Sigmoid colon (tissue), 7 donors: Measurements from ENCODE around the gene HS1BP3. TPM values are rescaled to one million over a fixed set of nuclear protein-coding genes. Genes with fewer than 3 reads are reported as not detected.

Source experiments
- DNase-seq: peaks from one replicate; pipeline ENCODE4 v3.0.0-alpha.2; 2019
- H3K27ac ChIP-seq, 4 donors: fragments of 200-600 bp; sonication (generic); one replicate each; pipeline ENCODE4 v1.5.1; 2016 to 2019; ENCODE audit warnings: mild to moderate bottlenecking in 1 of 4
- H3K27me3 ChIP-seq, 3 donors: fragments of 200-600 bp; sonication (generic); one replicate each; pipeline ENCODE4 v1.5.1; 2019; ENCODE audit warnings: mild to moderate bottlenecking in 1 of 3
- H3K36me3 ChIP-seq, 4 donors: fragments of 200-600 bp; sonication (generic); one replicate each; pipeline ENCODE4 v1.5.1; 2016 to 2019
- H3K4me1 ChIP-seq, 4 donors: fragments of 200-600 bp; sonication (generic); one replicate each; pipeline ENCODE4 v1.5.1; 2017 to 2019
- H3K4me3 ChIP-seq, 4 donors: fragments of 200-600 bp; sonication (generic); one replicate each; pipeline ENCODE4 v1.5.1; 2017 to 2019; ENCODE audit warnings: mild to moderate bottlenecking in 2 of 4, moderate library complexity in 1 of 4
- H3K9me3 ChIP-seq, 4 donors: fragments of 200-600 bp in 3 of 4; sonication (generic) in 3 of 4; one replicate each; pipeline versions ENCODE4 v1.5.1 to v1.6.1; 2013 to 2019
- EP300 ChIP-seq, 4 donors: sonication (generic); formaldehyde crosslinking; IDR thresholded peaks; one replicate each; pipeline ENCODE4 v1.6.1; 2017; ENCODE audit warnings: antibody characterized with exemption in 4 of 4
- POLR2A ChIP-seq, 2 donors: fragments of 450-650 bp; IDR thresholded peaks; one replicate each; pipeline ENCODE4 v1.6.1; 2016; ENCODE audit warnings: antibody characterized with exemption in 2 of 2, mild to moderate bottlenecking in 2 of 2, moderate library complexity in 2 of 2
- POLR2AphosphoS5 ChIP-seq, 4 donors: sonication (generic); formaldehyde crosslinking; IDR thresholded peaks; one replicate each; pipeline ENCODE4 v1.6.1; 2017; ENCODE audit warnings: antibody characterized with exemption in 4 of 4
- WGBS, 2 donors: extraction: QIAGEN DNeasy Blood & Tissue Kit; methylation state at CpG; one replicate each; pipeline ENCODE4 v1.1.7; 2013; 5-methylcytosine and 5-hydroxymethylcytosine counted together
- intact Hi-C: fragments of 100-400 bp; cut with DNase I; formaldehyde crosslinking; loops from one replicate; pipeline ENCODE4 v1.15.1; 2023
- polyA plus RNA-seq, 3 donors: library from polyadenylated mRNA; stranded (reverse); fragments of 200-250 nt; gene quantifications; one replicate each; pipeline ENCODE4 v1.2.3, GENCODE V29; 2013
- total RNA-seq, 4 donors: library from RNA; depleted of rRNA; stranded (reverse); fragments of >200 nt; gene quantifications; one replicate each; pipeline ENCODE4 v1.1.0, GENCODE V29; 2016
- TF ChIP-seq, protein P1 (sequence below), 4 experiments: fragments of 450-650 bp in 3 of 4; fragments of 200-600 bp in 1 of 4; IDR thresholded peaks; one replicate each; pipeline ENCODE4 v1.5.1; 2016 to 2019; ENCODE audit warnings: antibody characterized with exemption in 4 of 4, mild to moderate bottlenecking in 3 of 4, moderate library complexity in 2 of 4
- donor health status: healthy with polysubstance abuse.
- donor health status: Bipolar disorder and iron deficiency.
- donor health status: healthy.

The HS1BP3 gene
- total and polyA plus RNA-seq, 7 donors, result 25.2 to 54.6 (median 32.6) TPM

DNA sequence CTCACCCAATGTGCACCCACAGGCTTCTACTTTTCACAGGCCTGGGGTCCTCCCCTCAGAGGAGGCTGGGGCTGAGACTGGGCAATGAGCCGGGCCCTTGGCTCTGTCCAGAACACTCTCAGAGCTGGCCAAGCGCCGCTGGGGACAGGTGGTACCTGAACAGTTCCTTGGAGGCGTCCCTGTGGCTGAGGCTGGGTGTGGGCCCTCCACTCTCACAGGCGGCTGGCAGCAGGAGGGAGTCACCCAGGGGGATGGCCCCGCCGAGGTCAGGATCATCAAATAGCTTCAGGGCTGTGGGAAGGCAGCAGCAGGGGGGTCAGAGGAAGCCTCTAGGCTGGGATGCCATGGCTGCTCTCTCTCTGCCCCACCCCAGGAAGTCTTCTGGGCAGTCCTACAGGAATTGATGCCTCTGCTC lies 27.1 kb downstream of the HS1BP3 start:
- peak overlapping the region in 3 of 4 donors; percentile 18 to 98 (median 98) for H3K27ac ChIP-seq
- intact Hi-C loops, result no loop called here
- 64 to 81% methylated on average over 7 of the region's 7 CpGs for WGBS, 2 donors

DNA sequence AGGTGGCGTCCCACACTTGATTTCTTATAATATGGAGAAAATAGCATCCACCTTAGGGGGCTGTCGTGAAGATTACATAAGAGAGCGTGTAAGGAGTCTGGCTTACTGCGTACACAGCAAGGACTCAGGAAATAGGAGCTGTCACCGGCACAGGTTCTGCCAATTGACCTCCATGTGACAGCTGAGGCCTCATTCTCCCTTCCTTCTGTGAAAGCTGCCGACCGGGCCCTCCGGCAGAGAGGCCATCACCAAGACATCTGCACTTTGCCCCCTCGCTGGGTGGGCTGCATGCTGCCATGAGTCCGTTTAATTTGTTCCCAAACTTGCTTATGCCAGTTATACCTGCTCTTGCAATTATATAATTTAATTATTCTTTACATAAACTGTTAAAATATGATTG lies 27.7 kb downstream of the HS1BP3 start:
- H3K27ac ChIP-seq, result peak overlapping the region in 3 of 4 donors; percentile 98
- no peak for DNase-seq

More for the DNA sequence above, 27.1 kb downstream of the HS1BP3 start:
- Histone ChIP-seq H3K36me3 (peaks cover 32 to 44% (median 41%) of the 10 kb centered on the region in 4 donors), H3K9me3 (no peaks in the 10 kb centered on the region), H3K27me3 (no peaks in the 10 kb centered on the region), H3K4me3 (no peak overlapping the region), H3K4me1 (peaks cover 0 to 57% (median 47%) of the 10 kb centered on the region in 4 donors)
- no peak for TF ChIP-seq EP300 (IDR thresholded peaks at IDR 0.05)
- no peak for TF ChIP-seq POLR2AphosphoS5 (IDR thresholded peaks at IDR 0.05)
- no peak for TF ChIP-seq POLR2A (IDR thresholded peaks at IDR 0.05)
- TF ChIP-seq, protein P1, sequence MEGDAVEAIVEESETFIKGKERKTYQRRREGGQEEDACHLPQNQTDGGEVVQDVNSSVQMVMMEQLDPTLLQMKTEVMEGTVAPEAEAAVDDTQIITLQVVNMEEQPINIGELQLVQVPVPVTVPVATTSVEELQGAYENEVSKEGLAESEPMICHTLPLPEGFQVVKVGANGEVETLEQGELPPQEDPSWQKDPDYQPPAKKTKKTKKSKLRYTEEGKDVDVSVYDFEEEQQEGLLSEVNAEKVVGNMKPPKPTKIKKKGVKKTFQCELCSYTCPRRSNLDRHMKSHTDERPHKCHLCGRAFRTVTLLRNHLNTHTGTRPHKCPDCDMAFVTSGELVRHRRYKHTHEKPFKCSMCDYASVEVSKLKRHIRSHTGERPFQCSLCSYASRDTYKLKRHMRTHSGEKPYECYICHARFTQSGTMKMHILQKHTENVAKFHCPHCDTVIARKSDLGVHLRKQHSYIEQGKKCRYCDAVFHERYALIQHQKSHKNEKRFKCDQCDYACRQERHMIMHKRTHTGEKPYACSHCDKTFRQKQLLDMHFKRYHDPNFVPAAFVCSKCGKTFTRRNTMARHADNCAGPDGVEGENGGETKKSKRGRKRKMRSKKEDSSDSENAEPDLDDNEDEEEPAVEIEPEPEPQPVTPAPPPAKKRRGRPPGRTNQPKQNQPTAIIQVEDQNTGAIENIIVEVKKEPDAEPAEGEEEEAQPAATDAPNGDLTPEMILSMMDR (IDR thresholded peaks at IDR 0.05), result no peak
- DNase-seq, result peak; percentile 58

DNA sequence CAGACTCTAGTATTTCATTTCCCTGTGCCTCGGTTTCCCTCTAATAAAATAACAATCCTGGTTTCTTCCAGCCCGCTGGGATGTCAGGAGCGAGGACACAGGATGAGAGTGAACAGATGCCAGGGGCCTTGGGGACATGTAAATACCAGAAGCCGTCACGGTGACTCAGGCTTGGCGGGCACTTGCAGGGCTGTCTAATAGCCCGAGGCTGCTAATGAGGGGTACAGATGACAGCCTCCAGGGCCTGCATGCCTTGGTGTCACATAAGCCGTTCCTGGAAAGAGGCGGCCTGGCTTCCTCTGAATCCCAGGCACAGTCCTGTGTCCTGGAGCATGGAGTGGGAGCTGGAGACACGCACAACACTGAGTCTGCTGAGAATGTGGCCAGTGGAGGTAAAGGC lies 28.2 kb downstream of the HS1BP3 start:
- 84 to 87% methylated on average over 10 of the region's 10 CpGs for WGBS, 2 donors
- peak overlapping the region in 3 of 4 donors; percentile 98 for H3K27ac ChIP-seq
- no peak overlapping the region for H3K4me3 ChIP-seq
- TF ChIP-seq POLR2AphosphoS5 (IDR thresholded peaks at IDR 0.05) (peak in 2 of 4 donors; percentile 22 to 30), EP300 (IDR thresholded peaks at IDR 0.05) (peak in 2 of 4 donors; percentile 5 to 40)
- TF ChIP-seq, protein P1 (IDR thresholded peaks at IDR 0.05), result no peak
- no peaks in the 10 kb centered on the region for H3K27me3 ChIP-seq
- peaks cover 0 to 66% (median 55%) of the 10 kb centered on the region in 4 donors for H3K4me1 ChIP-seq
- no peaks in the 10 kb centered on the region for H3K9me3 ChIP-seq
- intact Hi-C loops, result no loop called here
- peak; percentile 71 for DNase-seq
- peaks cover 32 to 44% (median 41%) of the 10 kb centered on the region in 4 donors for H3K36me3 ChIP-seq

More for the DNA sequence above, 27.7 kb downstream of the HS1BP3 start:
- no peak for TF ChIP-seq POLR2A (IDR thresholded peaks at IDR 0.05)
- WGBS, 2 donors, result 54 to 83% methylated on average over 10 of the region's 10 CpGs
- Histone ChIP-seq H3K36me3 (peaks cover 32 to 44% (median 41%) of the 10 kb centered on the region in 4 donors), H3K4me1 (peaks cover 0 to 62% (median 52%) of the 10 kb centered on the region in 4 donors), H3K9me3 (no peaks in the 10 kb centered on the region), H3K27me3 (no peaks in the 10 kb centered on the region), H3K4me3 (no peak overlapping the region)
- intact Hi-C loops, result no loop called here

DNA sequence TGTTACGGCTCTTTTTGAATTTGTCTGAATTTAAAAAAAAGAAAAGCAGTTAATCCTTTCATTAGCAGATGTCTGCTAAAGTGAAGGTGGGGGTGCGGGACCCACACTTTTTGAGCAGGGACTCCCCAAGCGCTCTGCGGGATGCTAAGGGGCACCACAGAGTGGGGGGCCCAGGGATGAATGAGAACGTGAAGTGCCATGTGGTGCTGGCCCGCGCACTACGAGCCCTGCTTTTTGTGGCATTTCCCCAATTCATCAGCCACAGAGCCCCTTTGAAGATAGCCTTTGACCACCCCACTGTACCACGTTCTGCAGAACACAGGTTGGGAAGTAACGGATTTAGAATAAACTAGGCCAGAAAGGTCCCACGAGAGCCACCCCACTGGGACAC lies 28.6 kb downstream of the HS1BP3 start:
- H3K4me1 ChIP-seq, result peaks cover 0 to 67% (median 57%) of the 10 kb centered on the region in 4 donors
- peak overlapping the region; percentile 96 to 98 (median 98) for H3K27ac ChIP-seq
- 95% methylated on average over 11 of the region's 11 CpGs for WGBS, 2 donors
- H3K4me3 ChIP-seq, result no peak overlapping the region
- DNase-seq, result no peak
- no peaks in the 10 kb centered on the region for H3K27me3 ChIP-seq
- peaks cover 32 to 44% (median 41%) of the 10 kb centered on the region in 4 donors for H3K36me3 ChIP-seq
- H3K9me3 ChIP-seq, result no peaks in the 10 kb centered on the region
- intact Hi-C loops, result no loop called here
- no peak for TF ChIP-seq POLR2A (IDR thresholded peaks at IDR 0.05)
- no peak for TF ChIP-seq POLR2AphosphoS5 (IDR thresholded peaks at IDR 0.05)
- TF ChIP-seq, protein P1 (IDR thresholded peaks at IDR 0.05), result no peak
- no peak for TF ChIP-seq EP300 (IDR thresholded peaks at IDR 0.05)

DNA sequence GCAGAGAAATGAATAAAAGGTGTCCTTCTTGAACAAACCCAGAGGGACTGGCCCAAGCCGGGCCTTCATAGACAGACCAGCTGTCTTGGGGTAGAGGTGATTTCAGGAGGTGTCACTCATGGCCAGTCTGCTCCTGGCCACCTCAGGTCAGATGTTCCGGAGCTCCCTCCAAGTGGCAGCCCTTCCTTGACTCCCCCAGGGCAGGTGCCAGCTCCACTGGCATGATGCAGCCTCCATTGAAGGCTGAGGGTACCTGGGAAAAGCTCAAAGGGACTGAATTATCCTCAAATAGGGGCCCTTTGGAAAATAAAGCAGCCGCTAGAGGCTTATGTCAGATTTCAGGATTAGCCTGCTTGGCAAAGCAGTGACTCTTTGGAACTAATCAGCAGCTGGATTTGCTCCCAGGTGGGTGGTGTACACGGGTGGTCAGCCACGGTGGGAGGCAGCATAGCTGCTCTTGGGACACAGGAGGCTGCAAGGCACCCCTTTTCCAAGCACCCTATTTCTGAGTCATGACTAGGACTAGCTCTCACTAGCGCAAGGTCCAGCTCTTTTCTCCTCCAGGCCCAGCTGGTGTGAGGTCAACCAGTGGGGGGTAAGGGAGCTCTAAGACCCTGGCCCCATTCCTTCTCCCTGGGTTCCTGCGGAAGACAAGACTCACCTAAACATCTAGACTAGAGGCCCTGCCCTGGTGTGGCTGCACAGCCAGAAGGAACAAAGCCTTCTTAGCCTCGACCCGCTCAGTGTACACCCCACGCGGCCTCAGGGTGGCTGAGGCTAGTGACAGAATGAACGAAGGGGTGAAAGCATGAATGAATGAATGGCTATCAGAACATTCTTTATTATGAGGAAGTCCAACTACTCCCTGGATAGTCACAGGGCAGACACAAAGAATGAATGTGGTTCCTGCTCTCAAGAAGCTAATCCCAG lies 29.3 kb downstream of the HS1BP3 start:
- Histone ChIP-seq H3K36me3 (peaks cover 32 to 44% (median 41%) of the 10 kb centered on the region in 4 donors), H3K27me3 (no peaks in the 10 kb centered on the region), H3K9me3 (no peaks in the 10 kb centered on the region), H3K4me3 (no peak overlapping the region), H3K4me1 (peaks cover 0 to 67% (median 61%) of the 10 kb centered on the region in 4 donors), H3K27ac (peak overlapping the region; percentile 96 to 98 (median 98))
- intact Hi-C loops, result no loop called here
- TF ChIP-seq, protein P1 (IDR thresholded peaks at IDR 0.05), result no peak
- TF ChIP-seq POLR2A (IDR thresholded peaks at IDR 0.05), result no peak
- TF ChIP-seq POLR2AphosphoS5 (IDR thresholded peaks at IDR 0.05), result no peak
- no peak for TF ChIP-seq EP300 (IDR thresholded peaks at IDR 0.05)
- DNase-seq, result peak; percentile 56
- 86 to 89% methylated on average over 12 of the region's 12 CpGs for WGBS, 2 donors
